Spleen (tissue), 13 donors: ENCODE results near the gene SETSIP. TPM values are rescaled to one million over a fixed set of nuclear protein-coding genes. Genes with fewer than 3 reads are reported as not detected.

Experiments used
- DNase-seq: peaks from one replicate; pipeline ENCODE4 v3.0.0-alpha.2; 2020
- H3K27ac ChIP-seq, 8 donors: fragments of 200-600 bp; sonication (generic) in 7 of 8; 1 replicate in 4 of 8; 2 replicates in 4 of 8; pipeline versions ENCODE4 v1.5.0 to v1.8.0; 2016 to 2021; ENCODE audit warnings: inconsistent platforms in 4 of 8, mild to moderate bottlenecking in 4 of 8, moderate library complexity in 1 of 8
- H3K27me3 ChIP-seq, 7 donors: fragments of 200-600 bp; sonication (generic) in 6 of 7; replicated peaks in 1 of 7; 1 replicate in 4 of 7; 2 replicates in 3 of 7; pipeline versions ENCODE4 v1.5.0 to v1.8.0; 2016 to 2021; ENCODE audit warnings: inconsistent platforms in 3 of 7, mild to moderate bottlenecking in 1 of 7
- H3K36me3 ChIP-seq, 6 donors: fragments of 200-600 bp; sonication (generic) in 5 of 6; 1 replicate in 4 of 6; 2 replicates in 2 of 6; pipeline versions ENCODE4 v1.5.0 to v1.8.0; 2016 to 2021; ENCODE audit warnings: inconsistent platforms in 2 of 6
- H3K4me1 ChIP-seq, 6 donors: fragments of 200-600 bp; sonication (generic) in 5 of 6; 1 replicate in 3 of 6; 2 replicates in 3 of 6; pipeline versions ENCODE4 v1.5.0 to v1.8.0; 2016 to 2021; ENCODE audit warnings: inconsistent platforms in 3 of 6
- H3K4me3 ChIP-seq, 8 donors: fragments of 200-600 bp; sonication (generic) in 7 of 8; 1 replicate in 4 of 8; 2 replicates in 4 of 8; pipeline versions ENCODE4 v1.5.0 to v1.8.0; 2016 to 2021; ENCODE audit warnings: inconsistent platforms in 4 of 8, mild to moderate bottlenecking in 4 of 8, moderate library complexity in 2 of 8
- H3K9me3 ChIP-seq, 8 donors: fragments of 200-600 bp; sonication (generic) in 7 of 8; 1 replicate in 4 of 8; 2 replicates in 4 of 8; pipeline versions ENCODE4 v1.5.0 to v1.8.0; 2016 to 2021; ENCODE audit warnings: inconsistent platforms in 4 of 8
- POLR2A ChIP-seq, 3 donors: fragments of 450-650 bp; IDR thresholded peaks; one replicate each; pipeline ENCODE4 v1.5.1; 2017; ENCODE audit warnings: antibody characterized with exemption in 3 of 3, mild to moderate bottlenecking in 1 of 3
- POLR2AphosphoS5 ChIP-seq, 3 donors: sonication (generic); formaldehyde crosslinking; IDR thresholded peaks; one replicate each; pipeline ENCODE4 v1.5.1; 2017; ENCODE audit warnings: antibody characterized with exemption in 3 of 3
- WGBS, 5 donors: extraction: QIAGEN DNeasy Blood & Tissue Kit in 3 of 5; methylation state at CpG; one replicate each; pipeline versions ENCODE4 v1.1.5 to v1.1.7; 2013 to 2018; 5-methylcytosine and 5-hydroxymethylcytosine counted together
- intact Hi-C: fragments of 100-400 bp; cut with DNase I; formaldehyde crosslinking; loops from one replicate; pipeline ENCODE4 v1.15.0; 2023; ENCODE audit warnings: low total_unique reads
- long read RNA-seq, 2 donors: transcript quantifications; one replicate each; lab custom pipeline, GENCODE V29; 2026
- polyA plus RNA-seq, 3 donors: library from polyadenylated mRNA; stranded (reverse); fragments of 200-250 nt; gene quantifications; one replicate each; pipeline ENCODE4 v1.2.1, GENCODE V29; 2013
- total RNA-seq, 7 donors: library from RNA; depleted of rRNA in 3 of 7; stranded (reverse); fragments of >200 nt in 3 of 7; fragmentation: NEBNext Ultra II Directional in 4 of 7; extraction: Animal tissue kit (Norgen Biotek cat#: 25700) in 4 of 7; gene quantifications; one replicate each; pipeline versions ENCODE4 v1.1.0 to v1.2.1, GENCODE V29; 2016 to 2021
- TF ChIP-seq, protein P1 (sequence below), 11 experiments: fragments of 200-600 bp in 7 of 11; fragments of 450-650 bp in 4 of 11; sonication (generic) in 4 of 11; IDR thresholded peaks in 8 of 11; conservative IDR thresholded peaks in 3 of 11; 1 replicate in 7 of 11; 2 replicates in 4 of 11; pipeline versions ENCODE4 v1.4.0 to v1.8.0; 2016 to 2021; ENCODE audit warnings: antibody characterized with exemption in 11 of 11, inconsistent platforms in 4 of 11, mild to moderate bottlenecking in 1 of 11
- donor health status: healthy with polysubstance abuse.
- donor health status: DM: no; HTN: no; CAD: no; lungs with moderate emphysema.
- donor health status: DM: no; HTN: no; CAD: no.
- donor health status: Bipolar disorder and iron deficiency.
- donor health status: healthy.
- donor health status: DM: no; HTN: no; CAD: no.
- donor health status: DM: yes; HTN: yes; CAD: no.

Gene SETSIP, protein sequence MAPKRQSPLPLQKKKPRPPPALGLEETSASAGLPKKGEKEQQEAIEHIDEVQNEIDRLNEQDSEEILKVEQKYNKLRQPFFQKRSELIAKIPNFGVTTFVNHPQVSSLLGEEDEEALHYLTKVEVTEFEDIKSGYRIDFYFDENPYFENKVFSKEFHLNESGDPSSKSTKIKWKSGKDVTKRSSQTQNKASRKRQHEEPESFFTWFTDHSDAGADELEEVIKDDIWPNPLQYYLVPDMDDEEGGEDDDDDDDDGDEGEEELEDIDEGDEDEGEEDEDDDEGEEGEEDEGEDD
- total RNA-seq (not detected), polyA plus RNA-seq (under 1 TPM in 1 of 3 donors, not detected in 2; 0.15 TPM)
- long read RNA-seq, donor 1: 0 reads
- long read RNA-seq, donor 2: 0 reads

DNA sequence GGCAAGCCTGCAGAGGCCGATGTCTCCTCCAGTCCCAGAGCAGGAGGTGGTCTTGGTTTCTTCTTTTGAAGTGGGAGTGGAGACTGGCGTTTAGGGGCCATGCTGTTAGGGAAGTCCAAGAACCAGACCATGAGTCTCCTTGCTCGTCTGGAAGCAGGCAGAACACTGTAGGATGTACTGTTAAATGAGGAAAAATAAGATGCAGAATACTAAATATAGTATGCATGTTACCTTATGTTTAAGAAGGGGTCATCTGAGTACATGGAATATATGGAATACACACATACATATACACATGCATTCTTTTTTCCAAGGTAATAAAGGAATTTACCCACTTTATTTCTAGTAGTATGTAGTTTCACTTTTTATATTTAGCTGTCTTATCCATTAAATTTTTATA lies at the start of gene SETSIP:
TSS of gene SETSIP (minus strand) at position 101 of the 400 bp plus-strand sequence. CDS start at position 101, 0 bp downstream.
- H3K27me3 ChIP-seq: no peaks in the 10 kb centered on the region
- peaks cover 0 to 6% (median 0%) of the 10 kb centered on the region in 6 donors for H3K4me1 ChIP-seq
- no peaks in the 10 kb centered on the region for H3K9me3 ChIP-seq
- WGBS, 5 donors: 81 to 88% (median 84%) methylated on average over 3 of the region's 3 CpGs
- no peaks in the 10 kb centered on the region for H3K36me3 ChIP-seq
- TF ChIP-seq POLR2A (IDR thresholded peaks at IDR 0.05): no peak
- TF ChIP-seq, protein P1, sequence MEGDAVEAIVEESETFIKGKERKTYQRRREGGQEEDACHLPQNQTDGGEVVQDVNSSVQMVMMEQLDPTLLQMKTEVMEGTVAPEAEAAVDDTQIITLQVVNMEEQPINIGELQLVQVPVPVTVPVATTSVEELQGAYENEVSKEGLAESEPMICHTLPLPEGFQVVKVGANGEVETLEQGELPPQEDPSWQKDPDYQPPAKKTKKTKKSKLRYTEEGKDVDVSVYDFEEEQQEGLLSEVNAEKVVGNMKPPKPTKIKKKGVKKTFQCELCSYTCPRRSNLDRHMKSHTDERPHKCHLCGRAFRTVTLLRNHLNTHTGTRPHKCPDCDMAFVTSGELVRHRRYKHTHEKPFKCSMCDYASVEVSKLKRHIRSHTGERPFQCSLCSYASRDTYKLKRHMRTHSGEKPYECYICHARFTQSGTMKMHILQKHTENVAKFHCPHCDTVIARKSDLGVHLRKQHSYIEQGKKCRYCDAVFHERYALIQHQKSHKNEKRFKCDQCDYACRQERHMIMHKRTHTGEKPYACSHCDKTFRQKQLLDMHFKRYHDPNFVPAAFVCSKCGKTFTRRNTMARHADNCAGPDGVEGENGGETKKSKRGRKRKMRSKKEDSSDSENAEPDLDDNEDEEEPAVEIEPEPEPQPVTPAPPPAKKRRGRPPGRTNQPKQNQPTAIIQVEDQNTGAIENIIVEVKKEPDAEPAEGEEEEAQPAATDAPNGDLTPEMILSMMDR (IDR thresholded peaks at IDR 0.05 in 8 of 11, conservative IDR thresholded peaks at IDR 0.05 in 3 of 11): no peak
- no peak for TF ChIP-seq POLR2AphosphoS5 (IDR thresholded peaks at IDR 0.05)
- H3K4me3 ChIP-seq: no peak within 1 kb of the TSS
- DNase-seq: no peak
- H3K27ac ChIP-seq: no peak within 1 kb of the TSS
- intact Hi-C loops: no loop called here

DNA sequence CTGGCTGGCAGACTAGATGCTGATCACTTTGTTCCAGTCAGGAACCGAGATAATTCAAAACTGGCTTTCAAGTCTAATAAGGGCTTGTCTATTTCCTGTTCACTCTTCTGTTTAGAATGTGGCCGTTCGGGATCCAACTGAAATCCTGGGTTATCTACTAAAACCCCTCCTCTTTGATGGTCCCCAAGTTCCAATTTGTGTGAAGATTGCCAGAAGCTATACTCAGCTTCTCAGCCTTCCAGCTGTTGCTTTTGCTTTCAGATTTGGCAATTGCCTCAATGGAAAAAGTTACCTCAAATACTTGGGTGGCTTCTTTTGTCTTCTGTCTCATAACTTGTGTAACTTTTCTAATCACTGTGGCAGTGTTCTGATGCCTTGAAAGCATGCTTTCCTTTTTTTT lies 48.7 kb upstream of the SETSIP start:
- WGBS, 5 donors: 24 to 47% (median 44%) methylated on average over 3 of the region's 3 CpGs
- Histone ChIP-seq H3K4me1 (no peaks in the 10 kb centered on the region), H3K9me3 (no peaks in the 10 kb centered on the region), H3K27me3 (no peaks in the 10 kb centered on the region), H3K27ac (no peak overlapping the region), H3K4me3 (no peak overlapping the region), H3K36me3 (no peaks in the 10 kb centered on the region)
- DNase-seq: no peak
- TF ChIP-seq, protein P1 (IDR thresholded peaks at IDR 0.05 in 8 of 11, conservative IDR thresholded peaks at IDR 0.05 in 3 of 11): no peak
- TF ChIP-seq POLR2AphosphoS5 (IDR thresholded peaks at IDR 0.05) (no peak), POLR2A (IDR thresholded peaks at IDR 0.05) (no peak)
- intact Hi-C loops: no loop called here

DNA sequence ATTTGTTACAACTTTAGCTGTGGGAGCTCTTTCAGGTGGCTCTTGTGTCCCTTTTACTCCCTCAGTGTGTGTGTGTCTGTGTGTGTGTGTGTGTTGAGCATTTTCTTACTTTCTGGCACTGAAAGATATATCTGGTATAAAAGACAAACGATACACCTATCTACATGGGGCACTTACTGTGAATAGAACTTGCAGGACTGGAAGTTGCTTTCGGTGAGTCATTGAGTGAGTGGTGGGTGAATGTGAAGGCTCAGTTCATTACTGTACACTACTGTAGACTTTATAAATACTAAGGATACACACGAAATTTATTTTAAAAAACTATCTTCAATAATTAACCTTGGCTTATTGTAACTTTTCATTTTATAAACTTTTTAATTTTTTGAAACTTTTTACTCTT lies 43.6 kb upstream of the SETSIP start:
- Histone ChIP-seq H3K27ac (no peak overlapping the region), H3K4me1 (no peaks in the 10 kb centered on the region), H3K9me3 (no peaks in the 10 kb centered on the region), H3K4me3 (no peak overlapping the region), H3K36me3 (no peaks in the 10 kb centered on the region), H3K27me3 (no peaks in the 10 kb centered on the region)
- DNase-seq: no peak
- 81 to 91% (median 87%) methylated on average over 3 of the region's 3 CpGs for WGBS, 5 donors
- TF ChIP-seq, protein P1 (IDR thresholded peaks at IDR 0.05 in 8 of 11, conservative IDR thresholded peaks at IDR 0.05 in 3 of 11): no peak
- TF ChIP-seq POLR2A (IDR thresholded peaks at IDR 0.05): no peak
- TF ChIP-seq POLR2AphosphoS5 (IDR thresholded peaks at IDR 0.05): no peak
- intact Hi-C loops: no loop called here

DNA sequence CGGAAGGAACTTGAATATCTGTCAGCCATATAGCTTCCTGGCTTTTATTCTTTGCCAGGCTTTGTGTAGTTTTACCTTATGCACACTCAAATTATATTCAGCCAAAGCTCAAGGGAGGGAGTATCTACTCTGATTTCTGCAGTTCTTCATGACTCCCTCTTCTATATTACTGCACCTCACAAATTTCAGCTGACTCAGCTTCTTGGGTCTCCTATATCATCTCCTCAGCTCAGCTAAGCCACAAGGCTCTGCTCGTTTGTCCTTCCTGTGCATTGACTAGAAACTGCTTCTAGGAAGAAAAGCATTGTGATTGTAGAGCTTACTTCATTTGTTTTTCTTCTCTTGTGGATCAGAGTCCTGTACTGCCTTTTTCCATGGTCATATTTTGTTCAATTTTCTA lies 42.3 kb upstream of the SETSIP start:
- no peaks in the 10 kb centered on the region for H3K27me3 ChIP-seq
- no peaks in the 10 kb centered on the region for H3K4me1 ChIP-seq
- H3K4me3 ChIP-seq: no peak overlapping the region
- no peak for TF ChIP-seq POLR2AphosphoS5 (IDR thresholded peaks at IDR 0.05)
- TF ChIP-seq, protein P1 (IDR thresholded peaks at IDR 0.05 in 8 of 11, conservative IDR thresholded peaks at IDR 0.05 in 3 of 11): no peak
- TF ChIP-seq POLR2A (IDR thresholded peaks at IDR 0.05): no peak
- 21 to 37% (median 30%) methylated on average over 2 of the region's 2 CpGs for WGBS, 5 donors
- no peak overlapping the region for H3K27ac ChIP-seq
- DNase-seq: no peak
- intact Hi-C loops: no loop called here
- H3K9me3 ChIP-seq: no peaks in the 10 kb centered on the region
- H3K36me3 ChIP-seq: no peaks in the 10 kb centered on the region
